ENCODE measurements around the gene RALY.

Gene RALY

GRCh38 chr20:33993576-33994221 is at the start of gene RALY:
Gene RALY (plus strand): TSS chr20:33993911. CDS start chr20:34072075, 78,164 bp downstream.
- DNase-seq, result peak; percentile 57

GRCh38 chr20:33944914-33945313 is 48.8 kb upstream of the RALY start:
- DNase-seq, result no peak

GRCh38 chr20:33945391-33946081 is 48.2 kb upstream of the RALY start:
- no peak for DNase-seq

- DNase-seq, result peak; percentile 6
Measured at GRCh38 chr20:33947709-33948295, 45.9 kb upstream of the RALY start.

GRCh38 chr20:33948480-33948879 is 45.2 kb upstream of the RALY start:
- DNase-seq, result no peak

- no peak for DNase-seq
Measured at GRCh38 chr20:33951171-33951570, 42.5 kb upstream of the RALY start.

- no peak for DNase-seq
Measured at GRCh38 chr20:33954504-33954903, 39.2 kb upstream of the RALY start.

- DNase-seq, result no peak
Measured at GRCh38 chr20:33963751-33964150, 30.0 kb upstream of the RALY start.

GRCh38 chr20:33964441-33964840 is 29.3 kb upstream of the RALY start:
- DNase-seq, result peak; percentile 16

- DNase-seq, result no peak
Measured at GRCh38 chr20:33967126-33967525, 26.6 kb upstream of the RALY start.

GRCh38 chr20:33969563-33969962 is 24.1 kb upstream of the RALY start:
- no peak for DNase-seq

GRCh38 chr20:33970229-33970628 is 23.5 kb upstream of the RALY start:
- DNase-seq, result no peak

- DNase-seq, result no peak
Measured at GRCh38 chr20:33971147-33971975, 22.4 kb upstream of the RALY start.

GRCh38 chr20:33976959-33977358 is 16.8 kb upstream of the RALY start:
- DNase-seq, result no peak

GRCh38 chr20:33977535-33977934 is 16.2 kb upstream of the RALY start:
- DNase-seq, result no peak

GRCh38 chr20:33979094-33979493 is 14.6 kb upstream of the RALY start:
- no peak for DNase-seq

- DNase-seq, result no peak
Measured at GRCh38 chr20:33981347-33981746, 12.4 kb upstream of the RALY start.

GRCh38 chr20:33981964-33982363 is 11.7 kb upstream of the RALY start:
- no peak for DNase-seq

GRCh38 chr20:33983371-33983770 is 10.3 kb upstream of the RALY start:
- no peak for DNase-seq

- DNase-seq, result no peak
Measured at GRCh38 chr20:33984182-33984719, 9.5 kb upstream of the RALY start.

- no peak for DNase-seq
Measured at GRCh38 chr20:33985280-33985679, 8.4 kb upstream of the RALY start.

- no peak for DNase-seq
Measured at GRCh38 chr20:33985830-33986229, 7.9 kb upstream of the RALY start.

GRCh38 chr20:33986560-33987216 is 7.0 kb upstream of the RALY start:
- no peak for DNase-seq

Measured in NCI-H446 treated with DMSO at 0.1 percent for 48 hours (cell line).